K562 (cell line): ENCODE results near the gene SH3BP5. TPM values are rescaled to one million over a fixed set of nuclear protein-coding genes. Genes with fewer than 3 reads are reported as not detected.

Experiments
- CBX8 ChIP-seq: fragments of 200-600 bp; sonication (generic); IDR thresholded peaks from 2 replicates; pipeline ENCODE4 v1.6.1; 2012; ENCODE audit warnings: borderline replicate concordance, mixed run types, low read depth, mild to moderate bottlenecking, moderate library complexity, mixed read lengths, low read length, control low read depth, inconsistent platforms; ENCODE audit not compliant: poor library complexity, severe bottlenecking; ENCODE audit errors: extremely low read depth
- EWSR1 ChIP-seq: fragments of 450-650 bp; IDR thresholded peaks from 2 replicates; pipeline ENCODE4 v1.6.1; 2018; ENCODE audit warnings: borderline replicate concordance, mild to moderate bottlenecking, low read depth, moderate library complexity; ENCODE audit not compliant: partially characterized antibody
- HDAC2 ChIP-seq: fragments of 450-650 bp; IDR thresholded peaks from 2 replicates; pipeline ENCODE4 v1.6.1; 2016; ENCODE audit warnings: mild to moderate bottlenecking
- MAFG ChIP-seq: fragments of 450-650 bp; conservative IDR thresholded peaks from 2 replicates; pipeline ENCODE4 v1.6.1; 2016; ENCODE audit warnings: missing genetic modification characterization, missing compliant biosample characterization
- MED1 ChIP-seq: sonication (generic); formaldehyde crosslinking; IDR thresholded peaks from 2 replicates; pipeline ENCODE4 v1.8.1; 2023; ENCODE audit warnings: missing genetic modification reagents, borderline replicate concordance
- NCOR1 ChIP-seq: fragments of 450-650 bp; IDR thresholded peaks from 2 replicates; pipeline ENCODE4 v1.6.1; 2016; ENCODE audit warnings: mild to moderate bottlenecking, moderate library complexity
- RBFOX2 ChIP-seq: fragments of 200-400 bp; formaldehyde crosslinking; IDR thresholded peaks from 2 replicates; pipeline ENCODE4 v1.6.1; 2017; ENCODE audit warnings: low read depth, mild to moderate bottlenecking, low read length, moderate library complexity
- RNF2 ChIP-seq: sonication (generic); IDR thresholded peaks from 2 replicates; pipeline ENCODE4 v1.6.1; 2016
- SMARCA4 ChIP-seq: fragments of 450-650 bp; IDR thresholded peaks from 2 replicates; pipeline ENCODE4 v1.6.1; 2016
- ZBTB11 ChIP-seq, 3 experiments: fragments of 200-800 bp in 1 of 3; fragments of 250-450 bp in 1 of 3; fragments of 450-650 bp in 1 of 3; sonication (Bioruptor Pico) in 1 of 3; sonication (Bioruptor generic) in 1 of 3; formaldehyde crosslinking in 1 of 3; IDR thresholded peaks; 2 replicates each; pipeline versions ENCODE4 v1.6.1 to v1.8.0; 2016 to 2022; ENCODE audit warnings: mild to moderate bottlenecking in 2 of 3, missing genetic modification characterization in 2 of 3, missing compliant biosample characterization in 1 of 3, moderate library complexity in 1 of 3
- ZBTB49 ChIP-seq: sonication (generic); formaldehyde crosslinking; IDR thresholded peaks from 2 replicates; pipeline ENCODE4 v1.8.0; 2022; ENCODE audit warnings: missing genetic modification reagents, mild to moderate bottlenecking, borderline replicate concordance
- ZNF232 ChIP-seq: sonication (generic); formaldehyde crosslinking; IDR thresholded peaks from 2 replicates; pipeline ENCODE4 v1.8.0; 2022; ENCODE audit warnings: mild to moderate bottlenecking, missing genetic modification reagents
- ZNF609 ChIP-seq: sonication (generic); formaldehyde crosslinking; IDR thresholded peaks from 2 replicates; pipeline ENCODE4 v1.8.1; 2023; ENCODE audit warnings: missing genetic modification reagents, mild to moderate bottlenecking, borderline replicate concordance
- polyA plus RNA-seq, 8 experiments: library from polyadenylated mRNA; depleted of rRNA in 4 of 8; stranded (reverse) in 5 of 8; unstranded in 3 of 8; fragments of >200 nt; fragmentation: Nextera tagmentation in 2 of 8; fragmentation: Illumina TruSeq in 1 of 8; extraction: Ambion mirVana in 2 of 8; extraction: Trizol in 1 of 8; gene quantifications; 2 replicates each; pipeline versions ENCODE4 v1.2.1 to v1.2.3, GENCODE V29; 2011 to 2014; ENCODE audit warnings: inconsistent platforms in 1 of 8, missing spikeins in 1 of 8
- total RNA-seq, 7 experiments: library from RNA; depleted of rRNA in 6 of 7; stranded (reverse); fragments of >200 nt in 6 of 7; fragmentation: Illumina TruSeq in 2 of 7; extraction: Trizol in 2 of 7; gene quantifications; 2 replicates each; pipeline versions ENCODE4 v1.2.1 to v1.2.3, GENCODE V29; 2011 to 2021; ENCODE audit warnings: low replicate concordance in 1 of 7

The SH3BP5 gene
- total and polyA plus RNA-seq, 9 of the 15 experiments (the other 6 are each of a cell fraction or from before 2014, with no cell fraction given) = 2.9 to 29.0 (median 14.9) TPM

- 0 out of 2 replicates have a peak, but pooled peaks have one; percentile 45 for TF ChIP-seq ZBTB49 (CRISPR knock-in tag)
- TF ChIP-seq NCOR1 = peak; percentile 64; the same call in 1 of the 2 replicates
- TF ChIP-seq MED1 (CRISPR knock-in tag) = no peak
- 0 out of 2 replicates have a peak, but pooled peaks have one; percentile 33 for TF ChIP-seq ZNF232 (CRISPR knock-in tag)
- TF ChIP-seq HDAC2 = peak; percentile 67
- no peak for TF ChIP-seq RBFOX2
- TF ChIP-seq ZNF609 (CRISPR knock-in tag) = no peak
- TF ChIP-seq SMARCA4 = peak; percentile 90
- peak in 2 of 3 experiments; percentile 1 to 28; a peak in 1 of 6 replicates for TF ChIP-seq ZBTB11 (CRISPR knock-in tag; IDR thresholded peaks at IDR 0.05)
- TF ChIP-seq RNF2 = peak; percentile 64; the same call in 1 of the 2 replicates
- TF ChIP-seq MAFG = peak; percentile 77
- no peak for TF ChIP-seq EWSR1
- TF ChIP-seq CBX8 = no peak
These were observed 21.7 kb downstream of the SH3BP5 start (continued) for GRCh38 chr3:15310491-15311370.
